GM19099 (cell line): ENCODE measurements around the gene TMEM182.

ENCODE experiments used
- POLR2A ChIP-seq: IDR thresholded peaks from 3 replicates; pipeline ENCODE4 v1.6.1; 2011; ENCODE audit warnings: low read depth; ENCODE audit not compliant: insufficient read length; ENCODE audit errors: extremely low read depth

Gene TMEM182

GRCh38 chr2:102754456-102755145 is 7.2 kb upstream of the TMEM182 start:
- no peak for TF ChIP-seq POLR2A

- no peak for TF ChIP-seq POLR2A
Observed at GRCh38 chr2:102755284-102755683, 6.5 kb upstream of the TMEM182 start.

GRCh38 chr2:102758439-102758838 is 3.4 kb upstream of the TMEM182 start:
- TF ChIP-seq POLR2A, result no peak

- no peak for TF ChIP-seq POLR2A
Observed at GRCh38 chr2:102764083-102764482, 2.3 kb downstream of the TMEM182 start.

- TF ChIP-seq POLR2A, result no peak
Observed at GRCh38 chr2:102765061-102765460, 3.2 kb downstream of the TMEM182 start.

- TF ChIP-seq POLR2A, result no peak
Observed at GRCh38 chr2:102768253-102768652, 6.4 kb downstream of the TMEM182 start.

- TF ChIP-seq POLR2A, result no peak
Observed at GRCh38 chr2:102768892-102769291, 7.1 kb downstream of the TMEM182 start.

GRCh38 chr2:102770506-102770905 is 8.7 kb downstream of the TMEM182 start:
- no peak for TF ChIP-seq POLR2A

- no peak for TF ChIP-seq POLR2A
Observed at GRCh38 chr2:102771114-102771513, 9.3 kb downstream of the TMEM182 start.

GRCh38 chr2:102772659-102773058 is 10.8 kb downstream of the TMEM182 start:
- no peak for TF ChIP-seq POLR2A

GRCh38 chr2:102773149-102773705 is 11.4 kb downstream of the TMEM182 start:
- no peak for TF ChIP-seq POLR2A

GRCh38 chr2:102778260-102778659 is 16.4 kb downstream of the TMEM182 start:
- TF ChIP-seq POLR2A, result no peak

- no peak for TF ChIP-seq POLR2A
Observed at GRCh38 chr2:102780467-102780866, 18.6 kb downstream of the TMEM182 start.

- no peak for TF ChIP-seq POLR2A
Observed at GRCh38 chr2:102782187-102782586, 20.4 kb downstream of the TMEM182 start.

- TF ChIP-seq POLR2A, result no peak
Observed at GRCh38 chr2:102782933-102783332, 21.1 kb downstream of the TMEM182 start.

GRCh38 chr2:102783506-102784183 is 21.8 kb downstream of the TMEM182 start:
- no peak for TF ChIP-seq POLR2A
